Progenitor cell of endocrine pancreas (in vitro differentiated cells): ENCODE results near the gene DTNBP1. TPM values are rescaled to one million over a fixed set of nuclear protein-coding genes. Genes with fewer than 3 reads are reported as not detected.

Experiments
- DNase-seq: peaks from one replicate; pipeline ENCODE4 v3.0.0; 2021; ENCODE audit warnings: low spot score; ENCODE audit not compliant: unreplicated experiment
- H3K27ac Mint-ChIP-seq: 2 replicates; pipeline ENCODE4 v1.8.0; 2021; ENCODE audit warnings: mild to moderate bottlenecking, moderate library complexity, mixed read lengths
- H3K27me3 Mint-ChIP-seq: 2 replicates; pipeline ENCODE4 v1.8.0; 2021; ENCODE audit warnings: mixed read lengths
- H3K36me3 Mint-ChIP-seq: 2 replicates; pipeline ENCODE4 v1.8.0; 2022; ENCODE audit warnings: mixed read lengths; ENCODE audit not compliant: insufficient read depth
- H3K4me1 Mint-ChIP-seq: 2 replicates; pipeline ENCODE4 v1.8.0; 2021; ENCODE audit warnings: low read depth, mixed read lengths
- H3K4me3 Mint-ChIP-seq: 2 replicates; pipeline ENCODE4 v1.8.0; 2021; ENCODE audit warnings: low read depth, mild to moderate bottlenecking, moderate library complexity, mixed read lengths
- H3K9me3 Mint-ChIP-seq: 2 replicates; pipeline ENCODE4 v1.8.0; 2021; ENCODE audit warnings: low read depth, mixed read lengths
- total RNA-seq: library from RNA; stranded (reverse); gene quantifications from 2 replicates; pipeline ENCODE4 v1.2.1, GENCODE V29; 2021
- TF ChIP-seq, protein P1 (sequence below): fragments of 200-600 bp; sonication (generic); IDR thresholded peaks from one replicate; pipeline ENCODE4 v1.5.0; 2021; ENCODE audit warnings: antibody characterized with exemption, mild to moderate bottlenecking; ENCODE audit not compliant: unreplicated experiment

Gene DTNBP1
- total RNA-seq, 1 donor from 2014 or later: 17.7 TPM

DNA sequence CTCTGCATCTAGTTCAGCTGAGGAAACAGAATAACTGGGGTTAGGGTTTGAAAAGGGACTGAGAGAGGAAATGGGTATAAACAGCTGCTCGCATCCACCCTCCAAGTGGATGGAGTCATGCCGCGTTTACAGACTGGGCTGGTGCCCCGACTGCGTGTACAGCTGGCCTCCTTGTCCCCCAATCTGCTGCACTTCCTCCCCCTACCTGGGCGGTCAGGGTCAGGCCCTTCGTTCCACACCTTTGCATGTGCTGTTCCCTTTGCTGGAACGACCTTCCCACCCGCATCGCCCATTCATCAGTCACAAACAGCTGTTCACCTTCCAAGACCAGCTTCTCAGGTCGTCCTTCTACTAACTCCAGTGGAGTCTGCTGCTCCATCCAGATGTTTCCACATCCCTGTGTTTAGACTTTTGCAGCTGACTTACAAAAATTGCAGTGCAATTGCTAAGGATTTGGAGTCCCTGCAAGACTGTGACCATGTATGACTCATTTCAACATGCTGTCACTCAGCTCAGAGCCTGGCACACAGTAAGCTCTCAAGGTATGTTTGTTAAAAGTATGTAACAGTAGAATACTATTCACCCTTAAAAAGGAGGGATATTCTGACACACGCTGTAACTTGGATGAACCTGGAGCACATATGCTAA lies 129.3 kb downstream of the DTNBP1 start:
- Mint-ChIP-seq H3K27ac (peak overlapping the region; percentile 2), H3K4me3 (no peak overlapping the region), H3K36me3 (peaks cover 16% of the 10 kb centered on the region), H3K27me3 (no peaks in the 10 kb centered on the region), H3K9me3 (no peaks in the 10 kb centered on the region), H3K4me1 (peaks cover 3% of the 10 kb centered on the region)
- TF ChIP-seq, protein P1, sequence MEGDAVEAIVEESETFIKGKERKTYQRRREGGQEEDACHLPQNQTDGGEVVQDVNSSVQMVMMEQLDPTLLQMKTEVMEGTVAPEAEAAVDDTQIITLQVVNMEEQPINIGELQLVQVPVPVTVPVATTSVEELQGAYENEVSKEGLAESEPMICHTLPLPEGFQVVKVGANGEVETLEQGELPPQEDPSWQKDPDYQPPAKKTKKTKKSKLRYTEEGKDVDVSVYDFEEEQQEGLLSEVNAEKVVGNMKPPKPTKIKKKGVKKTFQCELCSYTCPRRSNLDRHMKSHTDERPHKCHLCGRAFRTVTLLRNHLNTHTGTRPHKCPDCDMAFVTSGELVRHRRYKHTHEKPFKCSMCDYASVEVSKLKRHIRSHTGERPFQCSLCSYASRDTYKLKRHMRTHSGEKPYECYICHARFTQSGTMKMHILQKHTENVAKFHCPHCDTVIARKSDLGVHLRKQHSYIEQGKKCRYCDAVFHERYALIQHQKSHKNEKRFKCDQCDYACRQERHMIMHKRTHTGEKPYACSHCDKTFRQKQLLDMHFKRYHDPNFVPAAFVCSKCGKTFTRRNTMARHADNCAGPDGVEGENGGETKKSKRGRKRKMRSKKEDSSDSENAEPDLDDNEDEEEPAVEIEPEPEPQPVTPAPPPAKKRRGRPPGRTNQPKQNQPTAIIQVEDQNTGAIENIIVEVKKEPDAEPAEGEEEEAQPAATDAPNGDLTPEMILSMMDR: no peak
- DNase-seq: no peak

DNA sequence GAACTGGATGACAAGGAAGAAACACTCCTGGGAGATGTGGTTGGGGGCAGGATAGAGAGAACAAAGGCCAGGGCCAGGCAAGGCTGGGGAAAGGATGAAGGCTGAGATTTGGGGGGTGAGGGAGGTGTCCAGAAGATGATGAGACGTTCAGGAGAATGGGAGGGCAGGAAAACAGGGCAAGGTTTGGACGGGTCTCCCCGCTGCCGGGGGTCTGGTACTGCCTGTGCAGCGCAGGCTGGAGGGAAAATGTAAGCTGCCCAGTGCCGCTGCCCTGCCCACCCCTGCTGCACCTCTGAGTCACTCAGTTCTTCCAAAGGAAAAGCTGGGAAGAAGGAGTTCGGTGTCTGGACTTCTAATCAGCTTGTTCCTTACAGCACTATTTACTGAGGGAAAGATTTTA lies 130.9 kb downstream of the DTNBP1 start:
- no peak for DNase-seq
- H3K4me3 Mint-ChIP-seq: no peak overlapping the region
- peaks cover 9% of the 10 kb centered on the region for H3K9me3 Mint-ChIP-seq
- peaks cover 23% of the 10 kb centered on the region for H3K36me3 Mint-ChIP-seq
- H3K27me3 Mint-ChIP-seq: no peaks in the 10 kb centered on the region
- TF ChIP-seq, protein P1: no peak
- peaks cover 2% of the 10 kb centered on the region for H3K4me1 Mint-ChIP-seq
- H3K27ac Mint-ChIP-seq: no peak overlapping the region

DNA sequence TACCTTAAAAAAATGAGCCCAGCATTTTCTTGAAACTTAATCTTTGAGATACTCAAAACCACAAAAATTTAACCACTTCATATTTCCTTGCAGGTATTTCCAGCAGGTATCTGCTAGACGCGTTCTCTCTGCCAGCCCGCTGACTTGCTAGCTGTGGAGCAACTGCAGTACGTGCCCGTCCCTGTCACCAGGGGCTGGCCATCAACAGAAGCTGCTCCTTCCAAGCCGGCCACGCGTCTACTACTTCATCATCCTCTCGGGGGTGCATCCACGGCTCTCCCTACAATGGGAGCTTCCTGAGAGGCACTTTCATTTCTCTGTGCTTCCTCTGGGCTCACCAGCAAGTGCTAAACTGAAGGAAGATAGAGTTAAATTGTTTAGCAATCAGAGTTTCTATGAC lies 132.4 kb downstream of the DTNBP1 start:
- TF ChIP-seq, protein P1: no peak
- Mint-ChIP-seq H3K9me3 (peaks cover 21% of the 10 kb centered on the region), H3K27me3 (no peaks in the 10 kb centered on the region), H3K36me3 (peaks cover 33% of the 10 kb centered on the region), H3K27ac (peak overlapping the region; percentile 69), H3K4me3 (no peak overlapping the region), H3K4me1 (peaks cover under 1% of the 10 kb centered on the region)
- DNase-seq: no peak

DNA sequence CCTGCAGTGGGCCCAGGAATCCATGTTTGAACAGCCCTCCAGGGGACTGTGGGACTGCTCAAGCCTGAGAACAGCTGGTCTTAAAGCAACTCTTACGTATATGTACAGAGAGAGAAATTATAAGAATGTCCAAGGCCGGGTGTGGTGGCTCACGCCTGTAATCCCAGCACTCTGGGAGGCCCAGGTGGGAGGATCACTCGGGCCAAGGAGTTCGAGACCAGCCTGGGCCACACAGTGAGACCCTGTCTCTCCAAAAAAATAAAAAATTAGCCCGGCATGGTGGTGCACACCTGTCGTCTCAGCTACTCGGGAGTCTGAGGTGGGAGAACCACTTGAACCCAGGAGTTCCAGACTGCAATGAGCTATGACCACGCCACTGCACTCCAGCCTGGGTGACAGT lies 134.0 kb downstream of the DTNBP1 start:
- Mint-ChIP-seq H3K36me3 (peaks cover 45% of the 10 kb centered on the region), H3K9me3 (peaks cover 23% of the 10 kb centered on the region), H3K27ac (no peak overlapping the region), H3K4me3 (no peak overlapping the region), H3K27me3 (no peaks in the 10 kb centered on the region), H3K4me1 (no peaks in the 10 kb centered on the region)
- TF ChIP-seq, protein P1: no peak
- no peak for DNase-seq

DNA sequence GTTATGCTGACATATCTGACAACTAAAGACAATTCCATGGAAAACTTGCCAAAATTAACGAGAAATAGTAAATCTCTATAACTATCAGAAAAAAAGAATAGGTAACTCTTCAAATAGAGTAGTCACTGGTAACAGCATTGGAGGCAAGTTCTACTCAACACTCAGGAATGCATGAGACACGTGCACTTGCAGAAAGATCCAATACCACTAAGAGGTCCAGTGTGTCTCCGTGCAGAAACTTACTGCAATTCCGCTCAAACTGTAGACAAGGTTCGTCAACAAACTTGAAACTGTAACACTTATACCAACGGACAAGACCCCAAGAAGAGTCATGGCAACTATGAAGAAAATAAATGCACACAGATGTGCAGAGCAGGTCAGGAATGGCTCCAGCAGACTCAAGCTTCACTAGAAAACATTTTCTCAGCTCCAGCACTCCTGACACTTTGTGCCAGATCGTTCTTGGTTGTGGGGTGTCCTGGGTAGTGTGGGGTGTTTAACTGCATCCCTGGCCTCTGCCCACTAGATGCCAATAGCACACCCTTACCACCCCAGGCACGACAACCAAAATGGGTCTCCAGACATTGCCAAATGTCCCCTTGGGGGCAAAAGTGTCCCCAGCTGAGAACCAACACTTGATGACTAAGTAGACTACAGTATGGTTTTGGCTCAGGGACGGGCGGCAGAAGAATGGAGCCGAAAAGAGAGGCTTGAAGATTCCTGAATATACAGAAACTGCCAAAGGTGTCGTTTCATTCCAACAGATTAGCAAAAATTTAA lies 134.8 kb downstream of the DTNBP1 start:
- DNase-seq: no peak
- H3K27ac Mint-ChIP-seq: no peak overlapping the region
- TF ChIP-seq, protein P1: no peak
- H3K4me3 Mint-ChIP-seq: no peak overlapping the region
- peaks cover 53% of the 10 kb centered on the region for H3K36me3 Mint-ChIP-seq
- H3K9me3 Mint-ChIP-seq: peaks cover 27% of the 10 kb centered on the region
- no peaks in the 10 kb centered on the region for H3K4me1 Mint-ChIP-seq
- H3K27me3 Mint-ChIP-seq: no peaks in the 10 kb centered on the region
